ENCODE results near the gene C1orf21. TPM values are rescaled to one million over a fixed set of nuclear protein-coding genes. Genes with fewer than 3 reads are reported as not detected.

Gene C1orf21
- total RNA-seq, 1 experiment from 2014 or later: 28.5 TPM

DNA sequence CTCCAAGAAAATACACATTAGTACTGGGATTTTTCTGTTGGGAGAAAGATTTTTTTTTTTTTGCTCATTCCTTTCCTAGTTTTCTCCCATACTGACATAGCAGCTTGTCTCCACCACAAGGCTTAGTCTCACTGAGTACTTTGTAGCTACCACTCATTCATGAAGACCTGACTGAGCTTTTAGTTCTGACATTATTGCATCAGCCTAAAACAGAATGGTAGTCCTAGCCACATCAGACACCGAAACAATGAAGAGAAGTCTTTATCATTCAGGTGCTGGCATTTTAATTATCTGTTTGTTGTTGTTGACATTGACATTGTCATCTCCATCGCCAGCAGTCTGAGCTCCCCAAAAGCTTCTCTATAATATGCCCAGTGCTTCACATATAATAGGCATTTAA is 21.1 kb upstream of the C1orf21 start (continued):
- TF ChIP-seq FOXJ3 (CRISPR knock-in tag; IDR thresholded peaks at IDR 0.05; ENCODE audit: borderline replicate concordance): no peak
- TF ChIP-seq, protein P1, sequence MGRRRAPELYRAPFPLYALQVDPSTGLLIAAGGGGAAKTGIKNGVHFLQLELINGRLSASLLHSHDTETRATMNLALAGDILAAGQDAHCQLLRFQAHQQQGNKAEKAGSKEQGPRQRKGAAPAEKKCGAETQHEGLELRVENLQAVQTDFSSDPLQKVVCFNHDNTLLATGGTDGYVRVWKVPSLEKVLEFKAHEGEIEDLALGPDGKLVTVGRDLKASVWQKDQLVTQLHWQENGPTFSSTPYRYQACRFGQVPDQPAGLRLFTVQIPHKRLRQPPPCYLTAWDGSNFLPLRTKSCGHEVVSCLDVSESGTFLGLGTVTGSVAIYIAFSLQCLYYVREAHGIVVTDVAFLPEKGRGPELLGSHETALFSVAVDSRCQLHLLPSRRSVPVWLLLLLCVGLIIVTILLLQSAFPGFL (CRISPR knock-in tag; IDR thresholded peaks at IDR 0.05; ENCODE audit: borderline replicate concordance): no peak
- no peak for TF ChIP-seq HMGA2 (CRISPR knock-in tag; IDR thresholded peaks at IDR 0.05)
- no peak for TF ChIP-seq MXD4 (CRISPR knock-in tag; IDR thresholded peaks at IDR 0.05; ENCODE audit: borderline replicate concordance)

- TF ChIP-seq SMAD4 (CRISPR knock-in tag; IDR thresholded peaks at IDR 0.05) (no peak), NR2C2 (CRISPR knock-in tag; IDR thresholded peaks at IDR 0.05) (no peak), ATF2 (CRISPR knock-in tag; IDR thresholded peaks at IDR 0.05; ENCODE audit: borderline replicate concordance, low read depth) (no peak), ZNF425 (CRISPR knock-in tag; conservative IDR thresholded peaks at IDR 0.05) (no peak), FOXJ3 (CRISPR knock-in tag; IDR thresholded peaks at IDR 0.05; ENCODE audit: borderline replicate concordance) (no peak), ZNF423 (CRISPR knock-in tag; IDR thresholded peaks at IDR 0.05) (no peak), ZNF416 (CRISPR knock-in tag; IDR thresholded peaks at IDR 0.05) (no peak), MYBL2 (CRISPR knock-in tag; IDR thresholded peaks at IDR 0.05) (no peak), SP1 (CRISPR knock-in tag; conservative IDR thresholded peaks at IDR 0.05) (no peak), TEAD1 (CRISPR knock-in tag; IDR thresholded peaks at IDR 0.05) (no peak), RORB (CRISPR knock-in tag; IDR thresholded peaks at IDR 0.05) (no peak)
- TF ChIP-seq, protein P2, sequence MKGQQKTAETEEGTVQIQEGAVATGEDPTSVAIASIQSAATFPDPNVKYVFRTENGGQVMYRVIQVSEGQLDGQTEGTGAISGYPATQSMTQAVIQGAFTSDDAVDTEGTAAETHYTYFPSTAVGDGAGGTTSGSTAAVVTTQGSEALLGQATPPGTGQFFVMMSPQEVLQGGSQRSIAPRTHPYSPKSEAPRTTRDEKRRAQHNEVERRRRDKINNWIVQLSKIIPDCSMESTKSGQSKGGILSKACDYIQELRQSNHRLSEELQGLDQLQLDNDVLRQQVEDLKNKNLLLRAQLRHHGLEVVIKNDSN (CRISPR knock-in tag; IDR thresholded peaks at IDR 0.05): no peak
- TF ChIP-seq, protein P3, sequence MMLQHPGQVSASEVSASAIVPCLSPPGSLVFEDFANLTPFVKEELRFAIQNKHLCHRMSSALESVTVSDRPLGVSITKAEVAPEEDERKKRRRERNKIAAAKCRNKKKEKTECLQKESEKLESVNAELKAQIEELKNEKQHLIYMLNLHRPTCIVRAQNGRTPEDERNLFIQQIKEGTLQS (CRISPR knock-in tag; conservative IDR thresholded peaks at IDR 0.05): no peak
- TF ChIP-seq, protein P4, sequence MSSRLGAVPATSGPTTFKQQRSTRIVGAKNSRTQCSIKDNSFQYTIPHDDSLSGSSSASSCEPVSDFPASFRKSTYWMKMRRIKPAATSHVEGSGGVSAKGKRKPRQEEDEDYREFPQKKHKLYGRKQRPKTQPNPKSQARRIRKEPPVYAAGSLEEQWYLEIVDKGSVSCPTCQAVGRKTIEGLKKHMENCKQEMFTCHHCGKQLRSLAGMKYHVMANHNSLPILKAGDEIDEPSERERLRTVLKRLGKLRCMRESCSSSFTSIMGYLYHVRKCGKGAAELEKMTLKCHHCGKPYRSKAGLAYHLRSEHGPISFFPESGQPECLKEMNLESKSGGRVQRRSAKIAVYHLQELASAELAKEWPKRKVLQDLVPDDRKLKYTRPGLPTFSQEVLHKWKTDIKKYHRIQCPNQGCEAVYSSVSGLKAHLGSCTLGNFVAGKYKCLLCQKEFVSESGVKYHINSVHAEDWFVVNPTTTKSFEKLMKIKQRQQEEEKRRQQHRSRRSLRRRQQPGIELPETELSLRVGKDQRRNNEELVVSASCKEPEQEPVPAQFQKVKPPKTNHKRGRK (CRISPR knock-in tag; IDR thresholded peaks at IDR 0.05; ENCODE audit: borderline replicate concordance): no peak
- no peak for DNase-seq (ENCODE audit: low spot score)
- no peak overlapping the region for H3K27ac Mint-ChIP-seq
- no peak overlapping the region for H3K4me3 Mint-ChIP-seq
- ChIA-PET POLR2A (interaction anchor here (0.6 kb wide), 1 partner anchor 20 kb away, joined by 3 read pairs; no protein-coding TSS in a partner anchor), CTCF (no interaction called here)
- H3K27me3 Mint-ChIP-seq (ENCODE audit: low read depth): no peaks in the 10 kb centered on the region
- peaks cover 8% of the 10 kb centered on the region; the same call in 1 of the 2 replicates for H3K9me3 Mint-ChIP-seq
- H3K4me1 Mint-ChIP-seq: no peaks in the 10 kb centered on the region
- ATAC-seq: no peak
- no peaks in the 10 kb centered on the region for H3K36me3 Mint-ChIP-seq
Observed at GRCh38 chr1:184366997-184367396, 19.8 kb upstream of the C1orf21 start.

Measured in WTC11 (cell line).